Upper lobe of right lung (tissue), 1 donor: ENCODE results near the gene KATNAL2. TPM values are rescaled to one million over a fixed set of nuclear protein-coding genes. Genes with fewer than 3 reads are reported as not detected.

Experiments used
- ATAC-seq: fragments of 200-7000 bp; cut with Tn5 transposase; one replicate; pipeline ENCODE4 v1.9.1; 2020; ENCODE audit warnings: mild to moderate bottlenecking, moderate library complexity
- DNase-seq: peaks from one replicate; pipeline ENCODE4 v3.0.0-alpha.2; 2020
- H3K27ac ChIP-seq: fragments of 200-600 bp; one replicate; pipeline ENCODE4 v1.8.0; 2022
- H3K27me3 ChIP-seq: fragments of 200-600 bp; one replicate; pipeline ENCODE4 v1.8.0; 2022; ENCODE audit warnings: mild to moderate bottlenecking
- H3K36me3 ChIP-seq: fragments of 200-600 bp; one replicate; pipeline ENCODE4 v1.8.0; 2022
- H3K4me1 ChIP-seq: fragments of 200-600 bp; one replicate; pipeline ENCODE4 v1.8.0; 2022
- H3K4me3 ChIP-seq: fragments of 200-600 bp; one replicate; pipeline ENCODE4 v1.8.0; 2022; ENCODE audit warnings: mild to moderate bottlenecking
- H3K9me3 ChIP-seq: fragments of 200-600 bp; one replicate; pipeline ENCODE4 v1.8.0; 2022
- CTCF ChIP-seq: fragments of 200-600 bp; IDR thresholded peaks from one replicate; pipeline ENCODE4 v1.8.0; 2022; ENCODE audit warnings: antibody characterized with exemption
- intact Hi-C: fragments of 100-400 bp; cut with DNase I; formaldehyde crosslinking; loops from one replicate; pipeline ENCODE4 v1.11.0; 2022
- total RNA-seq: library from RNA; stranded (reverse); fragmentation: NEBNext Ultra II Directional; extraction: Animal tissue kit (Norgen Biotek cat#: 25700); gene quantifications from one replicate; pipeline ENCODE4 v1.2.1, GENCODE V29; 2021
- donor health status: DM: no; HTN: yes; CAD: no; lungs with severe emphysema.

The KATNAL2 gene
- total RNA-seq, 1 donor from 2014 or later: 3.1 TPM

GRCh38 chr18:46916551-46917107 lies 773 bp upstream of the KATNAL2 start:
- intact Hi-C loops: no loop called here
- peak overlapping the region; percentile 77 for H3K4me3 ChIP-seq
- ATAC-seq (no peak), DNase-seq (no peak)
- no peaks in the 10 kb centered on the region for H3K36me3 ChIP-seq
- peaks cover 13% of the 10 kb centered on the region for H3K4me1 ChIP-seq
- no peaks in the 10 kb centered on the region for H3K27me3 ChIP-seq
- H3K9me3 ChIP-seq: no peaks in the 10 kb centered on the region
- no peak for TF ChIP-seq CTCF
- H3K27ac ChIP-seq: peak overlapping the region; percentile 83

- no peaks in the 10 kb centered on the region for H3K27me3 ChIP-seq
- H3K9me3 ChIP-seq: no peaks in the 10 kb centered on the region
- intact Hi-C loops: no loop called here
- no peak for DNase-seq
- peaks cover 13% of the 10 kb centered on the region for H3K4me1 ChIP-seq
- H3K4me3 ChIP-seq: peak overlapping the region; percentile 77
- no peaks in the 10 kb centered on the region for H3K36me3 ChIP-seq
- peak overlapping the region; percentile 83 for H3K27ac ChIP-seq
- no peak for TF ChIP-seq CTCF
- ATAC-seq: peak; percentile 2
These were observed 600 bp downstream of the KATNAL2 start for GRCh38 chr18:46917803-46918600.

GRCh38 chr18:46920067-46920466 lies 2.7 kb downstream of the KATNAL2 start:
- Histone ChIP-seq H3K36me3 (no peaks in the 10 kb centered on the region), H3K4me3 (no peak overlapping the region), H3K9me3 (no peaks in the 10 kb centered on the region), H3K27me3 (no peaks in the 10 kb centered on the region), H3K4me1 (peaks cover 9% of the 10 kb centered on the region), H3K27ac (no peak overlapping the region)
- DNase-seq: no peak
- no peak for ATAC-seq
- intact Hi-C loops: no loop called here
- no peak for TF ChIP-seq CTCF

DNA sequence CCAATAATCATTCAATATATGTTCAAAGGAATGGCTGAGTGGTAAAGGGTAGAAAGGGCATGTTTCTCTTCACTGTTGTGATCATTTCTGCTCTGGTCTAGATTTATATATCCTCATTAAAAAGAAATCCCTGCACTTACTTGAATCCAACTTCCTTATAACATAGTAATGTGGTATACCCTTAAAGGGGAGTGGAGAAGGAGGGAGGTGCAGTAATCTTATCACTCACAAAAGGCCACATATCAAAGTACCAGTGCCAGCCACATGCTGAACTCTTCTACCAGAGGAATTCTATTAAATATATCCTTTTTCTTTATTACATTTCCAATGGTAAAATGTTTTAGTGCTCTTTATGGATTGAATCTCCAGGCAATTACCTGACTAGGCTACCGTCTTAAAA lies 3.3 kb downstream of the KATNAL2 start:
- TF ChIP-seq CTCF: no peak
- ATAC-seq (no peak), DNase-seq (no peak)
- Histone ChIP-seq H3K4me3 (no peak overlapping the region), H3K4me1 (peaks cover 5% of the 10 kb centered on the region), H3K9me3 (no peaks in the 10 kb centered on the region), H3K27ac (no peak overlapping the region), H3K36me3 (no peaks in the 10 kb centered on the region), H3K27me3 (no peaks in the 10 kb centered on the region)
- intact Hi-C loops: no loop called here

- H3K4me1 ChIP-seq: no peaks in the 10 kb centered on the region
These were observed 22.0 kb downstream of the KATNAL2 start for GRCh38 chr18:46939337-46939963.

More at GRCh38 chr18:46939337-46939963, 22.0 kb downstream of the KATNAL2 start:
- intact Hi-C loops: no loop called here
- Histone ChIP-seq H3K27ac (no peak overlapping the region), H3K9me3 (no peaks in the 10 kb centered on the region), H3K36me3 (no peaks in the 10 kb centered on the region), H3K4me3 (no peak overlapping the region), H3K27me3 (no peaks in the 10 kb centered on the region)
- ATAC-seq (peak; percentile 52), DNase-seq (no peak)
- TF ChIP-seq CTCF: no peak
